Omental fat pad (tissue), 4 donors: Measurements from ENCODE around the gene ANKRD33B. TPM values are rescaled to one million over a fixed set of nuclear protein-coding genes. Genes with fewer than 3 reads are reported as not detected.
A peak's percentile ranks its signal among the peaks of the same experiment; 100 is the strongest.

ENCODE experiments used
- ATAC-seq: fragments of 150-250 bp; one replicate; pipeline ENCODE4 v1.9.1; 2016; ENCODE audit warnings: mild to moderate bottlenecking, moderate library complexity; ENCODE audit not compliant: low FRiP score
- DNase-seq: peaks from one replicate; pipeline ENCODE4 v3.0.0-alpha.2; 2019; ENCODE audit warnings: low spot score
- CTCF ChIP-seq, 3 donors: fragments of 450-650 bp; IDR thresholded peaks; one replicate each; pipeline ENCODE4 v1.5.1; 2016 to 2017; ENCODE audit warnings: antibody characterized with exemption in 3 of 3, mild to moderate bottlenecking in 3 of 3, moderate library complexity in 2 of 3
- total RNA-seq, 4 donors: library from RNA; depleted of rRNA; stranded (reverse); fragments of >200 nt; gene quantifications; one replicate each; pipeline ENCODE4 v1.1.0, GENCODE V29; 2016

Gene ANKRD33B
- total RNA-seq, 4 donors from 2014 or later: 6.2 to 25.5 (median 8.1) TPM

- no peak for TF ChIP-seq CTCF (IDR thresholded peaks at IDR 0.05)
- no peak for DNase-seq
- ATAC-seq: no peak
Measured at GRCh38 chr5:10559151-10559550, 4.7 kb upstream of the ANKRD33B start.

- TF ChIP-seq CTCF (IDR thresholded peaks at IDR 0.05): no peak
- ATAC-seq (no peak), DNase-seq (no peak)
Measured at GRCh38 chr5:10559871-10560270, 4.0 kb upstream of the ANKRD33B start.

- no peak for TF ChIP-seq CTCF (IDR thresholded peaks at IDR 0.05)
- DNase-seq (no peak), ATAC-seq (no peak)
Measured at GRCh38 chr5:10562201-10563109, 1.4 kb upstream of the ANKRD33B start.

GRCh38 chr5:10563110-10563944, 543 bp upstream of the ANKRD33B start:
- TF ChIP-seq CTCF (IDR thresholded peaks at IDR 0.05): no peak
- ATAC-seq (peak; percentile 67), DNase-seq (no peak)

- no peak for TF ChIP-seq CTCF (IDR thresholded peaks at IDR 0.05)
- DNase-seq: no peak
- no peak for ATAC-seq
Measured at GRCh38 chr5:10564838-10565784, 1.2 kb downstream of the ANKRD33B start.

GRCh38 chr5:10565785-10566542, 2.1 kb downstream of the ANKRD33B start:
- ATAC-seq (no peak), DNase-seq (no peak)
- TF ChIP-seq CTCF (IDR thresholded peaks at IDR 0.05): no peak
